Urinary bladder (tissue), 4 donors: Measurements from ENCODE around the gene ZNF414. TPM values are rescaled to one million over a fixed set of nuclear protein-coding genes. Genes with fewer than 3 reads are reported as not detected.

Experiments used
- DNase-seq: peaks from one replicate; pipeline ENCODE4 v3.0.0-alpha.2; 2015; ENCODE audit errors: extremely low spot score
- H3K27ac ChIP-seq: one replicate; pipeline ENCODE4 v1.5.1; 2013; ENCODE audit warnings: low read depth, mild to moderate bottlenecking, moderate library complexity
- H3K36me3 ChIP-seq: one replicate; pipeline ENCODE4 v1.6.1; 2013; ENCODE audit warnings: mild to moderate bottlenecking, moderate library complexity; ENCODE audit not compliant: insufficient read depth
- H3K4me1 ChIP-seq: one replicate; pipeline ENCODE4 v1.6.1; 2013; ENCODE audit warnings: mild to moderate bottlenecking, moderate library complexity; ENCODE audit not compliant: insufficient read depth
- H3K4me3 ChIP-seq: one replicate; pipeline ENCODE4 v1.5.1; 2013; ENCODE audit warnings: low read depth, low read length
- WGBS: extraction: QIAGEN DNeasy Blood & Tissue Kit; methylation state at CpG from one replicate; pipeline ENCODE4 v1.1.7; 2013; 5-methylcytosine and 5-hydroxymethylcytosine counted together
- polyA plus RNA-seq: library from polyadenylated mRNA; stranded (reverse); fragments of 200-250 nt; gene quantifications from one replicate; pipeline ENCODE4 v1.2.3, GENCODE V29; 2013
- total RNA-seq: library from RNA; depleted of rRNA; stranded (reverse); fragments of >200 nt; gene quantifications from one replicate; pipeline ENCODE4 v1.2.3, GENCODE V29; 2014
- donor health status: healthy with polysubstance abuse.
- donor health status: healthy.

Gene ZNF414
- total and polyA plus RNA-seq, 2 donors: 4.6 to 40.1 TPM

DNA sequence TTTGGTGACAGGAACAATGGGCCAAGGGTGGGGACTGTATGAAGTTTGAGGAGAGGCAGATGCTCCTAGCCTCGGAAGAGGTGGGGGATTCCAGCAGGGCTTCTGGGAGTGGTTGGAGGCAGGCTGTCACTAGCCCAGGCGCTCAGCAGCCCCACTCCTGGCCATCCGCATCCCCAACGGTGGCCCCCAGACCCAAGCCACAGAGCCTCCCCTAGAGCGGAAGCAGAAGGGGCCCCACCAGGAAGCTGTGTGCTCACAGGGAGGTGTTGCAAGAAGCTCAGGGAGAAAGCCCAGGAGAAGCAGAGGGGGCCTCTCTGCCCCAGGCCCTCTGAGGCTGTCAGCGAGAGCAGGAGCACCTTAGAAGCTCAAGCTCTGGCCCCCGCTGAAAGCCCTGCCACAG, 19.8 kb downstream of the ZNF414 start:
- no peak overlapping the region for H3K27ac ChIP-seq
- DNase-seq: no peak
- 52% methylated on average over 7 of the region's 7 CpGs for WGBS
- H3K4me3 ChIP-seq: no peak overlapping the region
- no peaks in the 10 kb centered on the region for H3K36me3 ChIP-seq
- no peaks in the 10 kb centered on the region for H3K4me1 ChIP-seq

DNA sequence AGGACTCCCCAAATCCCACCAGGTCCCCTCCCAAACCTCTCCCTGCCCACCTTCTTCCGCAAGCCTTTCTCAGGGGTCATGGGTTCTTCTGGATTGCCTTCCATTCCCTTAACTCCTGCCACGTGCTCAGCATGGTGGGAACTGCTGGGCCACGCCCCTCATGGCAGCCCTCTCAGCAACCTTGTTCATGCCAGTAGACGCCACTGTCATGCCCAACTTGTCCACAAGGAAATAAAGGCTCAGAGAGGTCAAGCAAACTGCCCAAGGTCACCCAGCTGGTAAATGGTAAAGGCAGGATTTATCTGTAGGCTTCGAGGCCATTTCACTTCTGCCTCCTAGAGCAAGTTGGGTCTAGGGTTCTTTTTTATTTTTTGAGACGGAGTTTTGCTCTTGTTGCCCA, 22.4 kb downstream of the ZNF414 start:
- DNase-seq: no peak
- WGBS: 89% methylated on average over 6 of the region's 6 CpGs
- Histone ChIP-seq H3K27ac (no peak overlapping the region), H3K4me1 (no peaks in the 10 kb centered on the region), H3K36me3 (peaks cover 6% of the 10 kb centered on the region), H3K4me3 (no peak overlapping the region)

DNA sequence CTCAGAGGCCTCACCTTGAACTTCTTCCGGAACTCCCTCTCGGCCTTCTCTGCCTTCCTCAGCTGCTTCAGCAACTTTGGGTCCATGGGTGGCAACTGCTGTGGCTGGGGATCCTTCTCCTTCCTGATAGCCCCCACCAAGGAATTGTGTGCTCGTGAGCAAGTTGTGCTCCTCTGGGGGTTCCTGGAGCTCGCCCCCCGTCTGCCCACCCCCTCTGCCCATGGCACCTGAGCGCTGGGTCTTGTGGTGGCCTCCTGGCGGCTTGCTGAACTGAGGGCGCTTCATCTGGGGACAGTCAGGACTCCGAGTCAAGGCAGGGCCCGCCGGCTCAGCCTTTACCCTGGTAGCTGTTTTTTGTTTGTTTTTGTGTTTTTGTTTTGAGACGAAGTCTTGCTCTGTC, 23.1 kb downstream of the ZNF414 start:
- H3K27ac ChIP-seq: no peak overlapping the region
- 90% methylated on average over 12 of the region's 12 CpGs for WGBS
- no peak overlapping the region for H3K4me3 ChIP-seq
- peaks cover 10% of the 10 kb centered on the region for H3K36me3 ChIP-seq
- no peaks in the 10 kb centered on the region for H3K4me1 ChIP-seq
- no peak for DNase-seq

DNA sequence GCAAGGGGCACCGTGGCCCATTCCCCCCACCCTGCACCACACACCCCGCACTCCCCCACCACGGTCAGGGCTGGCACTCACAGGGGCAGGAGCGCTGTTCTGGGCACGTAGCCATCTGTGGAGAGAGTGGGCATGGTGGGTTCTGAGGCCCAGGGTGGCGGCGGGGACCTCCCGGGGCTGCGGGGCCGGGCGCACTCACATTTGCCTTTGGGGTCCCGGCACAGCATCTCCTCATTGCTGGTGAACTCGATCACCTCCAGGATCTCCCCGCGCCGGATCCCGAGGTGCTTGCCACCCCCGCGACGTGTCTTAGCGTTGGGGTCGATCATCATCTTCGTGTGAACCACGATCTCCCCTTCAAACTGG, 23.6 kb downstream of the ZNF414 start:
- Histone ChIP-seq H3K36me3 (peaks cover 11% of the 10 kb centered on the region), H3K27ac (no peak overlapping the region), H3K4me1 (no peaks in the 10 kb centered on the region), H3K4me3 (no peak overlapping the region)
- WGBS: 85% methylated on average over 24 of the region's 24 CpGs
- no peak for DNase-seq

DNA sequence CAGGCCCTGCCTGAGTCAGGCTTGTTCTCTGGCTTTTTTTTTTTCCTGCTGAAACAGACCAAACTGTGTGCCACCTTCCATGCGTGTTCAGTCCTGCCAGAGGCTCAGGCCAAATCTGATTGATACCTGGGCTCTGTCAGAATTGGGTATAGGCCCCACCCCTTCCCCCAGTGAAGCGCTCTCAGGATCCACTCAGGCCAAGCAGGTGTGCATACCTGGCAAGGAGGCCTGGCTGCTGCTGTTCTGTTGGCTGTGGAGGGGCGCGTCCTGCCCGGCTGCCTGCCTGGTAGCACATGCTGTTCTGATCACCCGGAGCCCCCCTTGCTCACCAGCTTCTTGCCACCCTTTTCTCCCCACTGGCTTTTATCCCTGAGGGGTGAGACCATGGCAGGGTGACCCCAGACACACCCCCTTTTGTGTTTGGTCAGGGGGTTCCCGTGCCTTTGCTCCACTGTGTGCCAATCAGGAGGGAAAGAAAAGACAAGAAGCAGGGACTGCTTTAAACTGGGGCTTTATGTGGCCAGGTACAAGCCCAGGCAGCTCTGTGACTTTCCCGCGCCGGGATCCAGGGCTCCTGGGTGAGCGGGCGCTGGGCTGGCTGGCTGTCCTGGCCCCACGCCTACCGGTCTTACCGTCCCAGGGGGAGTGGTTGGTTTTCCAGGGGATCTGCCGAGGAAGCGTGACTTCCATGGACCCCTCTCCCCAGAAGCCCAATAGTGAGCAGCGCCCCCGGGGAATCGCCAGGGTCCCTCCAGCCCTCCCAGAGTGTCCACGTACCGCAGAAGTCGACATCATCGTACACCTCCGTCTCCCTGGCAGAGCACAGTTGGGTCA, 24.2 kb downstream of the ZNF414 start:
- WGBS: 78% methylated on average over 25 of the region's 25 CpGs
- peak overlapping the region; percentile 28 for H3K27ac ChIP-seq
- DNase-seq: peak; percentile 52
- H3K4me1 ChIP-seq: no peaks in the 10 kb centered on the region
- H3K4me3 ChIP-seq: no peak overlapping the region
- peaks cover 12% of the 10 kb centered on the region for H3K36me3 ChIP-seq

DNA sequence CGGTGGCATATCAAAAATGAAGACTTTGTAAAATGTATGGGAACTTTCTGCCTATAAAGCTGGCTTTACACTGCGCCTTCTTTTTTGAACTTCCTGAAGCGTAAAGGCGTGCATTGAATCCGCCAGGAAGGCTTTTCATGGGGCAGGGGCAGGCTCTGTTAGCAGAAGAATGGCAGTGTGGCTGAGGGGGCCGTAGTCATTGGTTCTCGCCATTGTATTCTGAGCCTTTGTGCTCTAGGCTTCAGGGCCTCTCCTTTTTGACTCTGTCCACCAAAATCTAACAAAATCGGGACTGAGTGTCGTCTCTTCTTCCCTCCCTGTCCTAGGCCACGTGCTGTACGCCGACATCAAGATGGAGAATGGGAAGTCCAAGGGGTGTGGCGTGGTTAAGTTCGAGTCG, 25.6 kb downstream of the ZNF414 start:
- Histone ChIP-seq H3K4me1 (no peaks in the 10 kb centered on the region), H3K36me3 (peaks cover 12% of the 10 kb centered on the region), H3K4me3 (no peak overlapping the region), H3K27ac (no peak overlapping the region)
- no peak for DNase-seq
- 83% methylated on average over 15 of the region's 15 CpGs for WGBS

DNA sequence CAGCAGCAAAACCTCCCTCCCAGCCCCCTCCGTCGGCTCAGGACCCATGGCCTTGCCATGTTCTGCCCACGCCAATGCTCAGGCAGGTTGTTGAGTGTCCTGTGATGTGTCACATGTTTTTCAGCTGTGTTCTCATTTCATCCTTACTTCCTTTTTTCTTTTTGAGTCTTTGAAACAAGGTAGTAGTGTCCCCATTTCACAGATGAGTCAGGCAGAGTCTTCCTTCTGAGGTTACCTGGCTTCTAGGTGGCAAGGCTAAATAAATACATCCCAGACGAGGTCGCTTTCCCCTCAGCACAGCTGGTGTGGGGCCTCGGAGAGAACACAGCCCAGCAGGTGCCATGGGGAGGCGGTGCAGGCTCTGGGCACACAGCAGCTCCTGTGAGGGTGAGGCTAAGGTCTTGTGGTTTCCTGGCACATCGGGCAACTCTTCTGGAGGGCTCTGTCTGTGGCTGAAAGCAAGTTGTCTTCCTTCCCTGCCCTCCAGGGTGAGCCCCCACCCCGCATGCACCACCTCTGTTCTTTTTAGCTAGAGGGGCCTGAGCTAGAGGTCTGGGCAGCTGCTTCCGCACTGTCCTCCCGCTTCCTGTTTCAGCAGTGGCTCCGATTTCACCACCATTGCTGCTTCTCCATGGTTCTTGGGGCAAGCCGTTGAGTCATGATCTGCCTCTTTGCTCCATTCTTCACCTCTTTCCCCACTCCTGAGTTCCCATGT, 26.7 kb downstream of the ZNF414 start:
- 80% methylated on average over 13 of the region's 13 CpGs for WGBS
- H3K27ac ChIP-seq: no peak overlapping the region
- no peak for DNase-seq
- H3K36me3 ChIP-seq: peaks cover 14% of the 10 kb centered on the region
- H3K4me3 ChIP-seq: no peak overlapping the region
- H3K4me1 ChIP-seq: no peaks in the 10 kb centered on the region

DNA sequence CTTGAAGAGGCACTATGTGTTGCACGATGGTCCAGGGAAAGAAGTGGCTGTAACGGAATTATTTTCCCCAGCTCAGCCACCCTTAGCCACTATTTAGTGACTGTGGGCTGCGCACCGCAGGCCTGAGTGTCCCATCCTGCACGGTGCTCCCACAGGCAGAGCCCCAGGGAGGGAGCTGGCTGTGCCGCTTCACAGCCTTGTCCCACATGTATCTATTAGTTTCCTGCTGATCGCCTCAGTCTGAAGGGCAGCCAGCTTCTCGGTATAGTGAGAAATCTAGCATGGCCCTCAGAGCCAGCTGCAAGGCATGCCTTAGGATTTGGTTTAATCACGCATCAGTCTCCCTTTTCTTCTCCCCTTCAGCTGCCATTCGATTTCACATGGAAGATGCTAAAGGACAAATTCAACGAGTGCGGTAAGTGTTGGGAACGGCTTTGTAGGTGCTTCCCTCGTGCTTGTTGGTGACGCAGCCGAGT, 27.3 kb downstream of the ZNF414 start:
- DNase-seq: no peak
- 90% methylated on average over 16 of the region's 16 CpGs for WGBS
- H3K4me1 ChIP-seq: no peaks in the 10 kb centered on the region
- H3K27ac ChIP-seq: no peak overlapping the region
- no peak overlapping the region for H3K4me3 ChIP-seq
- peaks cover 14% of the 10 kb centered on the region for H3K36me3 ChIP-seq

DNA sequence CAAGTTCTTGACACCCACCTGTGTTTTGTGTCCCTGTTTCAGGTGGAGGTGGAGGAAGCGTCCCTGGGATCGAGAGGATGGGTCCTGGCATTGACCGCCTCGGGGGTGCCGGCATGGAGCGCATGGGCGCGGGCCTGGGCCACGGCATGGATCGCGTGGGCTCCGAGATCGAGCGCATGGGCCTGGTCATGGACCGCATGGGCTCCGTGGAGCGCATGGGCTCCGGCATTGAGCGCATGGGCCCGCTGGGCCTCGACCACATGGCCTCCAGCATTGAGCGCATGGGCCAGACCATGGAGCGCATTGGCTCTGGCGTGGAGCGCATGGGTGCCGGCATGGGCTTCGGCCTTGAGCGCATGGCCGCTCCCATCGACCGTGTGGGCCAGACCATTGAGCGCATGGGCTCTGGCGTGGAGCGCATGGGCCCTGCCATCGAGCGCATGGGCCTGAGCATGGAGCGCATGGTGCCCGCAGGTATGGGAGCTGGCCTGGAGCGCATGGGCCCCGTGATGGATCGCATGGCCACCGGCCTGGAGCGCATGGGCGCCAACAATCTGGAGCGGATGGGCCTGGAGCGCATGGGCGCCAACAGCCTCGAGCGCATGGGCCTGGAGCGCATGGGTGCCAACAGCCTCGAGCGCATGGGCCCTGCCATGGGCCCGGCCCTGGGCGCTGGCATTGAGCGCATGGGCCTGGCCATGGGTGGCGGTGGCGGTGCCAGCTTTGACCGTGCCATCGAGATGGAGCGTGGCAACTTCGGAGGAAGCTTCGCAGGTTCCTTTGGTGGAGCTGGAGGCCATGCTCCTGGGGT, 28.2 kb downstream of the ZNF414 start:
- H3K36me3 ChIP-seq: peaks cover 14% of the 10 kb centered on the region
- no peak overlapping the region for H3K4me3 ChIP-seq
- H3K27ac ChIP-seq: no peak overlapping the region
- no peak for DNase-seq
- 98% methylated on average over 62 of the region's 62 CpGs for WGBS
- H3K4me1 ChIP-seq: no peaks in the 10 kb centered on the region

DNA sequence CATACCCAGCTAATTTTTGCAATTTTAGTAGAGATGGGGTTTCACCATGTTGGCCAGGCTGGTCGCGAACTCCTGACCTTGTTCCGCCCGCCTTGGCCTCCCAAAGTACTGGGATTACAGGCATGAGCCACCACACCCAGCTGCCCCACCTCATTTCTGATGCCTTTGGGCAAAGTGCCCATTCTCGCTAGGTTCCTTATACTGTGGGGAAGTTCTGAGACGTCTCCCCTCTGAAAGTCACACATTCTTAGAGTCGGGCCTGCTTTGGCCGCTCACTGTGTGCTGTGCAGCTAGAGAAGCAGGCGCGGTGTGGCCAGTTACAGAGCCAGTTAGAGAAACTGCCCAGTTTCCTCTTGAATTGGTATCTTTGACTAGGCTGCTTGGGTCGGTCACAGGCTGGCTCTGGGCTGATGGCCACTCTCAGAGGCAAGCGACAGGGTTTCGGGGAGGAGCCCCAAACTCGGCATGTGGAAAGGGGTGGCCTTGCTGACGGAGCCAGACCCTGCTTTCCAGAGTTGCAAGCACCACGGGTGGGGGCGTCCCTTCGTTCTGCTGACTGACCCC, 29.6 kb downstream of the ZNF414 start:
- no peak for DNase-seq
- no peak overlapping the region for H3K27ac ChIP-seq
- WGBS: 87% methylated on average over 18 of the region's 18 CpGs
- no peak overlapping the region for H3K4me3 ChIP-seq
- no peaks in the 10 kb centered on the region for H3K4me1 ChIP-seq
- peaks cover 14% of the 10 kb centered on the region for H3K36me3 ChIP-seq

DNA sequence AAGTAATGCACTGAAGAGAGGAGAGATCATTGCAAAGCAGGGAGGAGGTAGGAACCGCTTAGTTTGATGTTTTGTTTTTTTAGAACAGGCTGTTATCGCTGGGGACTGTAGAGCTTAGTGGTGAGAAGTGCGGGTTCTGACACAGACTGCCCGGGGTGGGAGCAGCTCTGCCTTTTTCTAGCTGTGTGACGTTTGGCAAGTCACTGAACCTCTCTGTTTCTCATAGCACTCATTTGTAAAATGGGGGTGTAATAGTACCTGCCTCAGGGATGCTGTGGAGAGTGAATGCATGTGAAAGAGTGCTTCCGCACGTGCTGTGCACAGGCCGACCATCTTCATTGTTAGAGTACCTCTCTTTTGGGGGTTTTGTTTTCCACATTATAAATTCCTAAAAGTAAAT, 30.8 kb downstream of the ZNF414 start:
- H3K36me3 ChIP-seq: peaks cover 12% of the 10 kb centered on the region
- DNase-seq: no peak
- H3K4me3 ChIP-seq: no peak overlapping the region
- H3K27ac ChIP-seq: no peak overlapping the region
- 81% methylated on average over 8 of the region's 8 CpGs for WGBS
- no peaks in the 10 kb centered on the region for H3K4me1 ChIP-seq

DNA sequence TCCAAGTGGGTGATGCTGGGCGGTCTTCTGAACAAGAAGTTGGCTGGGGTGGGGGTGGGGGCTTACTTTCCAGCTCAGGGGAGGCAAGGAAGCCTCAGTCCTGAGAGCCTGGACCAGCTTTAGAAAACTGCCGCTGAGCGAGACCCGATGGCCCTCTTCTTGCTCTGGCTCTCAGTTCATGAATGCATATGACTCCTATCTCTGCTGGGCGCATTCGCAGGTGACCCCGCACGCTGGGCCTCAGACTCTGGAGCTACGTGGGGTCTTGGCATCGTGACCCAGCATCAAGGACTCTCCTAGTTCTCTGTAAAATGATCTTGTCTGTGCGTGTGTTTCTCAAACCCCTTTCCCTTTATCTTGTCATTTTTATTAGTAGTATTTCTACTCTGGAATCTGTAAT, 31.3 kb downstream of the ZNF414 start:
- peaks cover 11% of the 10 kb centered on the region for H3K36me3 ChIP-seq
- no peaks in the 10 kb centered on the region for H3K4me1 ChIP-seq
- no peak for DNase-seq
- H3K27ac ChIP-seq: no peak overlapping the region
- H3K4me3 ChIP-seq: no peak overlapping the region
- WGBS: 82% methylated on average over 11 of the region's 11 CpGs

DNA sequence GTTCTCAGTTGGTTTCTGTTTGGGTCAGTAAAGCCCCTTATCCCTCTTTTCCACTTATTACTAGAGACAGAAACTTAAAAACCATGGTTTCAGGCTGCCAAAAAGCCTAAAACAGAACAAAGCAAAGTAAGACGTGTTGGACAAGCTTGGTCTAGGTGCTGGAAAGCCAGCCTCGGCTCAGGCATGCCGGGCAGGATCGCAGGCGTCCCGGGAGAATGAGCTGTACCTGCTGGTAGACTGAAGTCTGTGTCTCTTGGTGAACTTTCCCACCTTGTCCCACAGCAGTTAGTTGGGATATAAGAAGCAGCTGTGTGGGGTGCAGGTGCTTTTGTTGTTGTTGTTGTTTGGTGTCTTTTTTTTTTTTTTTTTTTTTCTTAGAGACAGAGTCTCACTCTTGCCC, 32.4 kb downstream of the ZNF414 start:
- Histone ChIP-seq H3K4me1 (no peaks in the 10 kb centered on the region), H3K27ac (no peak overlapping the region), H3K4me3 (no peak overlapping the region), H3K36me3 (peaks cover 8% of the 10 kb centered on the region)
- no peak for DNase-seq
- 80% methylated on average over 6 of the region's 6 CpGs for WGBS
